ENCODE measurements around the gene ANKRD18B. TPM values are rescaled to one million over a fixed set of nuclear protein-coding genes. Genes with fewer than 3 reads are reported as not detected.
"Not testable (repeated sequence)": the region's sequence is repeated elsewhere in the genome, so short reads cannot be mapped to it uniquely, and the experiment has no call there.

ANKRD18B gene
- total RNA-seq (2014; rRNA removed), result 5.4 and 13.5 TPM in 2 replicates
- percentile 57 among the genes with signal in this experiment for Bru-seq, nascent RNA
- BruChase-seq, experiment 1, labeled RNA remaining after a 6-hour chase, result percentile 64 among the genes with signal in this experiment
- percentile 49 among the genes with signal in this experiment for BruChase-seq, experiment 2, labeled RNA remaining after a 2-hour chase
- long read RNA-seq, partial matches to known transcripts, result 1 of 12 reads
- long read RNA-seq, other reads (novel, unspliced or antisense), result 11 of 12 reads

DNA sequence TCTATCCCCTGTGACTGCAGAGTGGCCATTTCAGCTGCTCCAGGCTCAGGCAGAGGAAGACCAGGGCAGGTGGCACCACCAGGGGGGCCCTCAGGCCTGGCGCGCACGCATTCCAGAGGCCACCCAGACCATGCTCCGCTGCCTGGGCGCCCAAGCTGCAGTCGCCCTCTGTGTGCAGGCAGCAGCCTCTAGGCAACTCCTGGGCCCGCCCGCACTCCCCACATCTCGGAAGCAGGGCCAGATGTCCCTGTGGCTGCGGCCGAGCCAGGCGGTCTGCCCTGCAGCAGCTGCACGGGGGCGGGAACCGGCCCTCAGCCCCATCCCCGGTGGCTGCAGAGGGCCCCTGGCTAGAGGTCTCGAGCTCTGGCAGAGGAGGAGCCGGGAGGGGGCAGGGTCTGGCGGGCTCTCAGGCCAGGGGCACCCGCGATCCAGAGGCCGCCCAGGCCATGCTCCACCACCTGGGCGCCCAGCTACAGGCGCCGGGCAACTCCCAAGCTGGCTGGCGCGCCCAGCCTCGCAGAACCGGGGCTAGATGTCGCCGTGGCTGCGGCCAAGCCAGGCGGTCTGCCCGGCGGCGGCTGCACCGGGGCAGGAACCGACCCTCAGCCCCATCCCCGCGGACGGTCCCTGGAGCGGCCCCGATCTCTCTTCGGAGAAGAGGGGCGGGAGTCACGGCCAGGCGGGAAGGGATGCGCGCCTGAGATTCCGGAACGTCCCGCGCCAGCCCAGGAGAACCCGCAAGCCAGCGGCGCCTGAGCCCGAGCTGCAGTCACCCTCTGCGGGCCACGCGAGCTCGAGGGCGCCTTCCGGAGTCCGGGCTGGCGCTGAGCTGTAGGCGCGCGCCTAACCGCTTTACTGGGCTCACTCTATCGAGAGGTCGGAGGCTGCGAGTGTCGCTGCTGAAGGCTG, at the start of gene ANKRD18B:
Gene ANKRD18B (plus strand): TSS at position 855 of the 909 bp plus-strand sequence. CDS start 239 bp downstream, outside the sequence.
- not testable (repeated sequence) for H4K20me1 ChIP-seq (ENCODE audit: low read length); H3K9me3 ChIP-seq (ENCODE audit: low read length); BruUV-seq (replicated peaks); H3F3A ChIP-seq (ENCODE audit: low read length, unreplicated experiment); H3K4me1 ChIP-seq (ENCODE audit: insufficient read depth, low read length); H3K27me3 ChIP-seq (ENCODE audit: low read length); H3K36me3 ChIP-seq (ENCODE audit: low read depth, low read length); H3K9me2 ChIP-seq (replicated peaks; ENCODE audit: low read length); H3K27ac ChIP-seq (ENCODE audit: low read length)
- TF ChIP-seq, protein P1, sequence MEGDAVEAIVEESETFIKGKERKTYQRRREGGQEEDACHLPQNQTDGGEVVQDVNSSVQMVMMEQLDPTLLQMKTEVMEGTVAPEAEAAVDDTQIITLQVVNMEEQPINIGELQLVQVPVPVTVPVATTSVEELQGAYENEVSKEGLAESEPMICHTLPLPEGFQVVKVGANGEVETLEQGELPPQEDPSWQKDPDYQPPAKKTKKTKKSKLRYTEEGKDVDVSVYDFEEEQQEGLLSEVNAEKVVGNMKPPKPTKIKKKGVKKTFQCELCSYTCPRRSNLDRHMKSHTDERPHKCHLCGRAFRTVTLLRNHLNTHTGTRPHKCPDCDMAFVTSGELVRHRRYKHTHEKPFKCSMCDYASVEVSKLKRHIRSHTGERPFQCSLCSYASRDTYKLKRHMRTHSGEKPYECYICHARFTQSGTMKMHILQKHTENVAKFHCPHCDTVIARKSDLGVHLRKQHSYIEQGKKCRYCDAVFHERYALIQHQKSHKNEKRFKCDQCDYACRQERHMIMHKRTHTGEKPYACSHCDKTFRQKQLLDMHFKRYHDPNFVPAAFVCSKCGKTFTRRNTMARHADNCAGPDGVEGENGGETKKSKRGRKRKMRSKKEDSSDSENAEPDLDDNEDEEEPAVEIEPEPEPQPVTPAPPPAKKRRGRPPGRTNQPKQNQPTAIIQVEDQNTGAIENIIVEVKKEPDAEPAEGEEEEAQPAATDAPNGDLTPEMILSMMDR (conservative IDR thresholded peaks at IDR 0.05; ENCODE audit: low read depth, low read length), result peak; percentile 50
- ChIA-PET POLR2A (ENCODE audit: unreplicated experiment) (interaction anchor here (0.7 to 0.9 kb wide), 2 partner anchors 50 to 98 kb away, joined by 9 to 17 read pairs; no protein-coding TSS in a partner anchor), CTCF (interaction anchor here (0.7 to 1.0 kb wide), 5 partner anchors 18 to 100 kb away, joined by 3 to 7 read pairs (median 3); no protein-coding TSS in a partner anchor)
- peak; percentile 90 for ATAC-seq
- Histone ChIP-seq H3K4me2 (ENCODE audit: low read length) (peak within 1 kb of the TSS; percentile 76), H2AFZ (ENCODE audit: low read length) (peak within 1 kb of the TSS; percentile 78), H3K79me2 (ENCODE audit: low read length) (peaks cover 13% of the 10 kb centered on the region), H3K4me3 (ENCODE audit: low read length) (peak within 1 kb of the TSS; percentile 77), H3K9ac (ENCODE audit: low read length) (peak within 1 kb of the TSS; percentile 72)
- intact Hi-C loops (cut with micrococcal nuclease), result loop anchor here (1.0 to 2.0 kb wide), 2 partner anchors 81 to 199 kb away; no protein-coding TSS in a partner anchor
- peak; percentile 71 for DNase-seq

DNA sequence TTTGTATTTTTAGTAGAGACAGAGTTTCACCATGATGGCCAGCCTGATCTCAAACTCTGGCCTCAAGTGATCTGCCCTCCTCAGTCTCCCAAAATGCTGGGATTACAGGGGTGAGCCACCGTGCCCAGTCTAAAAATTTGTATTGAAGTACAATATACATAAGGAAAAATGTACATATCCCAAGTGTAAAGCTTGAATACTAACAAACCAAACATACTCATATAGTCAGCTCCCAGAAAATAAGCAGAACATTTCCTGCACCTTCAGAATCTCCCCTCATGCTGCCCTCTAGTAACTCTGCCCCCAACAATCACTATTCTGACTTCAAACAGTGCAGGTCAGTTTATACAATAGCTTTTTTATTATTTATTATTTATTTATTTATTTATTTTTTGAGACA, 48.7 kb upstream of the ANKRD18B start:
- intact Hi-C loops (cut with micrococcal nuclease), result no loop called here
- CTCF ChIA-PET, result no interaction called here
- no TSS peak for BruUV-seq (replicated peaks)

More for the DNA sequence above, 48.7 kb upstream of the ANKRD18B start:
- no peaks in the 10 kb centered on the region for H3F3A ChIP-seq (ENCODE audit: low read length, unreplicated experiment)
- H3K9ac ChIP-seq (ENCODE audit: low read length), result no peak overlapping the region
- TF ChIP-seq EZH2phosphoT487 (IDR thresholded peaks at IDR 0.05; ENCODE audit: borderline replicate concordance, low read length), result no peak
- TF ChIP-seq, protein P1 (conservative IDR thresholded peaks at IDR 0.05; ENCODE audit: low read depth, low read length), result no peak
- no peak for TF ChIP-seq EZH2 (IDR thresholded peaks at IDR 0.05; ENCODE audit: low read length, unreplicated experiment)
- ATAC-seq, result no peak
- no peak for DNase-seq
- H3K36me3 ChIP-seq (ENCODE audit: low read depth, low read length), result peaks cover 9% of the 10 kb centered on the region; the same call in 1 of the 2 replicates
- H3K9me2 ChIP-seq (replicated peaks; ENCODE audit: low read length), result no peaks in the 10 kb centered on the region
- no peaks in the 10 kb centered on the region for H3K9me3 ChIP-seq (ENCODE audit: low read length)
- no peak overlapping the region for H3K4me2 ChIP-seq (ENCODE audit: low read length)
- H4K20me1 ChIP-seq (ENCODE audit: low read length), result no peaks in the 10 kb centered on the region
- POLR2A ChIA-PET (ENCODE audit: unreplicated experiment), result no interaction called here
- H3K79me2 ChIP-seq (ENCODE audit: low read length), result peaks cover 30% of the 10 kb centered on the region
- H3K27ac ChIP-seq (ENCODE audit: low read length), result no peak overlapping the region
- H3K4me3 ChIP-seq (ENCODE audit: low read length), result no peak overlapping the region
- peaks cover 13% of the 10 kb centered on the region for H3K4me1 ChIP-seq (ENCODE audit: insufficient read depth, low read length)
- H3K27me3 ChIP-seq (ENCODE audit: low read length), result no peaks in the 10 kb centered on the region
- H2AFZ ChIP-seq (ENCODE audit: low read length), result no peak overlapping the region
